A172 (cell line): ENCODE results near the gene MT1H. TPM values are rescaled to one million over a fixed set of nuclear protein-coding genes. Genes with fewer than 3 reads are reported as not detected.

Experiments used
- DNase-seq: peaks from one replicate; pipeline ENCODE4 v3.0.0-alpha.2; 2015; ENCODE audit warnings: low spot score
- total RNA-seq: library from RNA; depleted of rRNA; stranded (reverse); fragments of >200 nt; shearing (Covaris generic); gene quantifications from 2 replicates; pipeline ENCODE4 v1.2.3, GENCODE V29; 2014

MT1H gene
- total RNA-seq, 1 experiment from 2014 or later: not detected

DNA sequence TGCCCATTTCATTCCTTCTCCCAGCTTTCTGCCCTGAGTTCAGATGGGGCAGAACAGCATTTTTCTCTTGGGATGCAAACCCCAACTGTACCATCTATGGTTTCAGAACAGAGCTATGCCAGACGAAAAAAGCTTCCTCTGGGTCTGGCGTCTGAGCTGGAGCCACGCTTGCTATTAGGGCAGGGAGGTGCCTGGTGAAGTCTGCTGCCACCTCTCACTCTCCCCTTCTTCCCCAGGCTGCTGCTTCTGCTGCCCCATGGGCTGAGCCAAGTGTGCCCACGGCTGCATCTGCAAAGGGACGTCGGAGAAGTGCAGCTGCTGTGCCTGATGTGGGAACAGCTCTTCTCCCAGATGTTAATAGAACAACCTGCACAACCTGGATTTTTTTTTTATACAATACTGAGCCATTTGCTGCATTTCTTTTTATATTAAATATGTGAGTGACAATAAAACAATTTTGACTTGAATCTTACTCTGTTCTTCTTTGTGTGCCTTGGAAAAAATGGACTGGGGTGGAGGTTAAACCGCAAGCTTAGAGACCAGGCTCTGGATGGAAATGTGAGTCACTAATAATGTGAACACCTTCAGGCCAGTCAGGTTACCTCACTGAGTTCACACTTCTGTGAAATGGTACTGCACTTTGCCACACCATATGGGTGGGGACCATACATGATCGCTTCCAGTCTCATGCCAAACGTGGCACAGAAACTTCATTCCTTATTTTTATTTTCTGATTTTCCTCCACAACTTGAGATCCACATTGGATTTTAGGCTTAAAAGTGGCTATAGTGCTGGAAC is 32.8 kb upstream of the MT1H start:
- DNase-seq: no peak

DNA sequence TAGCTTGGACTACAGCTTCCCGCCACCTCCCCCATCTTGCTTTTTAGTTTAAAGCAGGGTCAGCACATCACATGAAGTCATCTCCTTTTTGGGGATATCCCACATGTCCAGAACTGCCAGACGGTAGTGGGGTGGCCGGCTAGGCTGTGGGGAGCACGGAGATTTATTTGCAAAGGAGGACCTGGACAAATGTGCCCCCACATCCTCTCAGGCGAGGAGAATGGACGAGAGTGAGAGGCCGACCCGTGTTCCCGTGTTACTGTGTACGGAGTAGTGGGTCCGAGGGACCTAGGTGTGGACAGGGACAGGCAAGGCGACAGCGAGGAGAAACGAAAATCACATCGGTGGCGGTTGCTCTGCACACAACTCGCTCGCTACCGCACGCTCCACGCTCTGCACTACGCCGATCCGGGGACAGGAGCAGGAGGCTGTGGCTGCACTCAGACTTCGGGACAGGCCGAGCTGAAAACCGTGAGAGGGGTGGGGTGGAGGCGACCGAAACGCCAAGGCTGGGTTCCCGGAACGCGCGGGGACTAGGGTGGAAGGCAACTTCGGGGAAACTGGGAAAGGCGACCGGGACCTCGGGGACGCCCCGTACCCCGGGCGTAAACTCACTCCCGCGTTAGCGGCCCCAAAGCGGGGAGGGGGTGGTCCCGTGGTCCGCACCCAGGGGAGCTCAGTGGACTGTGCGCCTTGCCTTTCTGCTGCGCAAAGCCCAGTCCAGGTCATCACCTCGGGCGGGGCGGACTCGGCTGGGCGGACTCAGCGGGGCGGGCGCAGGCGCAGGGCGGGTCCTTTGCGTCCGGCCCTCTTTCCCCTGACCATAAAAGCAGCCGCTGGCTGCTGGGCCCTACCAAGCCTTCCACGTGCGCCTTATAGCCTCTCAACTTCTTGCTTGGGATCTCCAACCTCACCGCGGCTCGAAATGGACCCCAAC is 31.5 kb upstream of the MT1H start, which contains the start of gene MT1A:
Gene MT1A, plus strand, starts transcription at position 853 of the 937 bp plus-strand sequence. Its CDS starts 73 bp downstream, at position 926.
- no peak for DNase-seq

DNA sequence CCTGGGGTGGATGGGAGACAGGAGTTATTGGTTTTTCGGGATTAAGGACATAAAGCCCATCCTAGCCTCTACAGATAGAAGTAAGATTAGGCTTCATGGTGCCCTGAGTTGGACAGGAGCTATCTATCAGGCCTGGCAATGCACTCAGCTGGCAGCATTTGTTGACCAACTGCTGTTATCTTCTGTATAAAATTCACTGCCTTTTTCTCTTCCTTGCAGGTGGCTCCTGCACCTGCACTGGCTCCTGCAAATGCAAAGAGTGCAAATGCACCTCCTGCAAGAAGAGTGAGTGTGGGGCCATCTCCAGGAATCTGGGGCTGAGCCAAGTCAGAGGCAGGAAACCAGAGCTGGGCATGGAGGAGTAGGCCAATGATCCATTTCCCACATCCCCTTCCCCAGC is 30.6 kb upstream of the MT1H start:
- no peak for DNase-seq

DNA sequence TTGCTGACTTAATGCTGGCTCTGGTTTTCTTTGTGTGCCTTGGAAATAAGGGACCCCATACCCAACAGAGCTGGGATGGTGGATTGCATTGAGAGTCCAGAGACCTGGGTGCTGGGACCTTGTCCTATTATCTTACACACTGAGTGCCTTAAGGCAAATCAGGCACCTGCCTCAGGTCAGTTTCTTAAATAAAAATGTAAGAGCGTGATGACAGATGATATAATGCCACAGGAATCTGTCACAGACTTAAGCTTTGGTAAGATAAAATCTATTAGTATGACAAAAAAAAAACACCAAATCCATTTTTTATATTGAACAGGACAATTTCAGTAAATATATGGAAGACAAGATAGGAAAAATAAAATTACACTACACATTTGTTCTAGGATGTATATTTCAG is 29.5 kb upstream of the MT1H start:
- no peak for DNase-seq

DNA sequence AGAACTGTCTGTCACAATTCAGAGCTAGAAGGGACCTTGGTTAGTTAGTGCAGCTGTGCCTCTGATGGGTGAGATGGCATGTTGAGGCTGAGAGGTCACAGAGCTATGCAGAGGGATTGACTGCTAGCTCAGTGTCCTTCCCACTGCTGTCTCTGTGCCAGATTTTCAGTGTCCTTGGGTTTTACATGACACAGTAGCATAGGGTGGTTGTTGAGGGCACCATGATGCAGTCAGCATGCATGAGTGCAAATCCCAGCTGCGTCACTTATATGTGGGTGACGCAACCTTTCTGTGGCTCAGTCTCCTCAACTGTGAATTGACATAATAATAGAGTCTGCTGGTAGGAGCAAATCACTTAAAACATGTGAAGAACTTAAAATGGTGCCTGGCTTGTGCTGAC is 28.4 kb upstream of the MT1H start:
- no peak for DNase-seq

DNA sequence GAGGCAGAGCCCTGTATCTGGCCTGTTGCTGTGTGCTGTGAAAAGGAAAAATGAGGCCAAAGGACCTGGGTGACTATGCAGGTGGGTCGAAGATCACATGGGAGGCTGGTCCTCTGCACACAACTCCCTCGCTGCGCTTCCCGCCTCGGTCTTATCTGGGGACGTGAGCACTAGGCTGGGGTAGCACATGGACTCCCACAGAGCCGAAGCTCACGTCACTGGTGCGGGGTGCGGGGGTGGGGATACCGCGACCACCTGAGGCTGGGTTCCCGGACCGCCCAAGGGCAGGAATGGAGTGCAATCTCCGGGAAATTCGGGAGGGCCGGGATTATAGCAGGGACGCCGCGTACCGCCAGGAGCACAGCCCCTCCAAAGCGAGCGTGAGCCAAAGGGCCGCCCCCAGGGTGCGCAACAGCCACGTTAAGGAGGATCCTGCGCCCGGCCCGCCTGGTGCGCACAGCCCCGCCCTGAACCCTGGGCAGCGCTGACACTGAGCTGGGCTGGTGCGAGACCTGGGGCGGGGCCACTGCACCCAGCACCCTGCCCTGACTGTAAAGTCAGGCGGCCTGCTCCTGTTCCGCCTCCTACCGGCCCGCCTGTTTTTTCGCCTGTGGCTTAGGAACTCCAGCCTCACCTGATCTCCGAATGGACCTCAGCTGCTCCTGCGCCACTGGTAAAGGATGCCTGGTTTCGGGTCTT is 26.4 kb upstream of the MT1H start:
- no peak for DNase-seq

DNA sequence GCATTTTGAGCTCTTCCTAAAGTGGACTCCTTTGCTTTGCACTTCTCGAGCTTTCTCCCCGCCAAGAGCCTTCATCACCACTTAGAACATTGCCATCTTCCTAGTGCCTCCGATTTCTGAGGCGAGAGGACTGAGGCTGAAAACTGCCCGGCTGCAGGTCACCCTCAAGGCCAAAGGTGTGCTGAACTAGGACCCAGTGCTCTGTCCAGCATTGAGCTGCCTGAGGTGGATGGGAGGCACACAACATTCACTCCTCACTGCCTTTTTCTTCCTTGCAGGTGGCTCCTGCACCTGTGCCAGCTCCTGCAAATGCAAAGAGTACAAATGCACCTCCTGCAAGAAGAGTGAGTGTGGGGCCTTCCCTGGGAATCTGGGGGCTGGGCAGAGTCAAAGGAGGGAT is 25.8 kb upstream of the MT1H start:
- DNase-seq: no peak

DNA sequence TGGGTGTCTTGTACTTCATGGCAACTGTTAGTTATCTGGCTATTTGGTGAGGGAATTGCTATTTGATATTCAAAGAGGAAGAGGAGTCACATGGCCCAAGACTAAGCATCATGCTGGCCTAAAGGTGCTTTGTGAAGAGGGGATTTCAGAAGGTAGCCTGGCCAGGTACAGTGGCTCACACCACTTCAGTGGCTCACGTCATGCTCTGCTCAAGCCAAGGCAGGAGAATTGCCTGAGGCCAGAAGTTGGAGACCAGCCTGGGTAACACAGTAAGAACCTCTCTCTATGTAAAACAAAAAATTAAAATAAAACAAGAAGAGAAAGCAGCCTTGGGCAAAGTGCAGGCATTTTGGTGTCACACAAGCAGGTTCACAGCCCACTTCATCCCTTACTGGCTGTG is 24.3 kb upstream of the MT1H start:
- no peak for DNase-seq

DNA sequence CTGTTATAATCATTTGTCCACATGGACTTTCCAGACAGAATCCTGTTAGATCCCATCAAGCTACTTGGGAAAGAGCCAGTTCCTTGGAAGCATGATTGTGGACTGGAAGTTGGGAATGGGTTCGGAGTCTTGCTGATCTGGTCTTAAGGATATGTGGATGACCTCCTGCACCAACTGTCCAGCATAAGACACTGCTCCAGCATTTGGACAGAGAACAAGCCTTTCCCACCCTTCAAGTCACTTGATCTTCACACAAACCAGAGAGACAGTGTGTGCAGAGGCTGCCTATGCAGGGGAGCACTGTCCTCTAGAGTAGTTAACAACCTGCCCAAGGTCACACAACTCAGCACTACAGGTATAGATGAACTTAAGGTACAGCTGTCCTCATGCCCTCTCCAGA is 23.8 kb upstream of the MT1H start:
- no peak for DNase-seq

DNA sequence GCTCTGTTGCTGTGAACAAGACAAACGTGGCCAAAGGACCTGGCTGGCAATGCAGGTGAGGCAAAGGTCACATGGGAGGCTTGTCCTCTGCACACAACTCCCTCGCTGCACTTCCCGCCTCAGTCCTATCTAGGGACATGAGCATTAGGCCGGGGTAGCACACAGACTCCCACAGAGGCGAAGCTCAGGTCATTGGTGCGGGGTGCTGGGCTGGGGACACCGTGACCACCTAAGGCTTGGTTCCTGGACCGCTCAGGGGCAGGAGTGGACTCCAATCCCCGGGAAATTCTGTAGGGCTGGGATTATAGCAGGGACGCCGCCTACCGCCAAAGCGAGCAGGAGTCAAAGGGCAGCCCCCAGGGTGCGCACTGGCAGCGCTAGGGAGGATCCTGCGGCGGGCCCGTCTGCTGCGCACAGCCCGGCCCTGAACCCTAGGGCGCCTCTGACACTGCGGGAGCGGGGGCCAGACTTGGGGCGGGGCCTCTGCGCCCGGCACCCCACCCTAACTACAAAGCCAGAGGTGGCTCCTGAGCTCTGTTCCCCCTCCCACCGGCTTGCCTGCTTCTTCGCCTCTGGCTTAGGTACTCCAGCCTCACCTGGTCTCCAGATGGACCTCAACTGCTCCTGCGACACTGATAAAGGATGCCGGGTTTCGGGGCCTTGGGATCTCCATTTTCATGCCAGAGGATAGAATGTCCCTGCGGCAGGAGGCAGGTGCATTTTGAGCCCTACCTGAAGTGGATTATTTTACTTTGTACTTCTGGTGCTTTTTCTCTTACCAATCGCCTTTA is 21.8 kb upstream of the MT1H start:
- no peak for DNase-seq

DNA sequence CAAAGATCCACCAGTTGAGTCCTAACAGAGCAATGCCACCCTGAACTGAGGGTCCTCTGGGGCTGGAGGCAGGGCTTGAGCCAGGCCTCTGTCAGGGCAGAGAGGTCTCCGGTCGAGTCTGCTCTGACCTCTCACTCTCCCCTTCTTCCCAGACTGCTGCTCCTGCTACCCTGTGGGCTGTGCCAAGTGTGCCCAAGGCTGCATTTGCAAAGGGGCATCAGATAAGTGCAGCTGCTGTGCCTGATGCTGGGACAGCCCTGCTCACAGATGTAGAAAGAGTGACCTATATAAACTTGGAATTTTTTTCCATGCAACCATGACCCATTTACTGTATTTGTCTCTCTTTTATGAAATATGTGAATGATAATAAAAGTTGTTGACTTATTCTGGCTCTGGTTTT is 20.3 kb upstream of the MT1H start:
- DNase-seq: no peak

DNA sequence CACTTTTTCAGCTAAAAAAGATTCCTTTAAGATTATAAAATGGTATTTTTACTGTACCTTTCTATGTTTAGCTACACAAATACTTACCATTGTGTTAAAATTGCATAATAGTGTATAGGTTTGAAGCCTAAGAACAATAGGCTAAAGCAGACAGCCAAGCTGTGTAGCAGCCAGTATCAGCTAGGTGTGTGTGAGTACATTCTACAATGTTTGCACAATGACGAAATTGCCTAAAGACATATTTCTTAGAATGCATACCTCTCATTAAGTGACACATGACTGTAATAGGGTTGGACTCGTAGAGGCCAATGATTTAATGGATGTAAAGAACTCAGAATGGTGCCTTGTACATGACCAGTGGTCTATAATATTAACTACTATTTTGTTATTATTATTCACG is 19.8 kb upstream of the MT1H start:
- DNase-seq: no peak

DNA sequence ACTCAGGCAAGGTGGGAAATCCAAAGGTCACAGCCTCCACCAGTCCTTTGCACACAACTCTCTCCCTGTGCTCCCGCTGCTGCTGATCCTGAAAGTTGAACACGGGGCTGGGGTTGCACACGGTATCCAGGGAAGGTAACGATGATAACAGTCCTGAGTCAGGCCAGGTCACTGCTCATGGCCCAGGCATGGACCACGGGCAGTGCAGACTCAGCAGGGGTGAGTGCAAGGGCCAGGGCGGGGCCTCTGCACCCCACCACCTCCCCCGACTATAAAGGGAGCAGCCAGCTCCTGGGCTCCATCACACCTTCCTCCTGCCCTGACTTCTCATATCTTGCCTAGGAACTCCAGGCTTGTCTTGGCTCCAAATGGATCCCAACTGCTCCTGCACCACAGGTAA is 18.0 kb upstream of the MT1H start, which contains the start of gene MT1B:
Gene MT1B, plus strand, starts transcription at position 301 of the 400 bp plus-strand sequence. Its CDS starts 68 bp downstream, at position 369.
- no peak for DNase-seq

DNA sequence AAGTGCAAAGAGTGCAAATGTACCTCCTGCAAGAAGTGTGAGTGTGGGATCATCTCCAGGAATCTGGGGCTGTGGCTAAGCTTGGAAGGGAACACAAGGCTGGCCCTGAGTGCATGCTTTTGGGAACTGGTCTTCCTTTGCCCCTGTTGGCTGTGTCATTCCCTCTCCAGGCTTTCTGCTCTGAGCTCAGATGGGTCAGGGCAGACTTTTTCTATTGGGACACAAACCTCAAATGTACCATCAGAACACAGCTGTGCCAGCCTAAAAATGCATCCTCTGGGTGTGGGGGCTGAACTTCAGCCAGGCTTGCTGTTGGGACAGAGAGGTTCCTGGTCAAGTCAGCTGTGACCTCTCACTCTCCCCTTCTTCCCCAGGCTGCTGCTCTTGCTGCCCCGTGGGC is 17.0 kb upstream of the MT1H start:
- DNase-seq: no peak

DNA sequence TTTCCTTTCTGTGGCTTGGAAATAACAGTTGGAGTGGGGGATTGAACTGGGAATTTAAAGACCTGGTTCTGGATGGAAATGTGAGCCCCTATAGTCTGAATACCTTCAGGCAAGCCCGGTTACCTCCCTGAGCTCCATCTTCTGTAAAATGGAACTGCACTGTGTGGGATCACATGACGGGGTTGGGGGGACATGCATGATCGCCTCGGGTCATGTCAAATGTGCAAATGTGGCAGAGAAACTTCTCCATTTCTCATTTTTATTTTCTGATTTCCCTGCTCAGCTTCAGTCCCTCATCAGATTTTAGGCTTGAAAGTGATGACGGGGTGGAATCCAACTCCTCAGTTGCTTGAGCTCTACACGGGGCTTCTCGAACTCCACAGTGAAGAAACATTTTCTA is 16.4 kb upstream of the MT1H start:
- no peak for DNase-seq

DNA sequence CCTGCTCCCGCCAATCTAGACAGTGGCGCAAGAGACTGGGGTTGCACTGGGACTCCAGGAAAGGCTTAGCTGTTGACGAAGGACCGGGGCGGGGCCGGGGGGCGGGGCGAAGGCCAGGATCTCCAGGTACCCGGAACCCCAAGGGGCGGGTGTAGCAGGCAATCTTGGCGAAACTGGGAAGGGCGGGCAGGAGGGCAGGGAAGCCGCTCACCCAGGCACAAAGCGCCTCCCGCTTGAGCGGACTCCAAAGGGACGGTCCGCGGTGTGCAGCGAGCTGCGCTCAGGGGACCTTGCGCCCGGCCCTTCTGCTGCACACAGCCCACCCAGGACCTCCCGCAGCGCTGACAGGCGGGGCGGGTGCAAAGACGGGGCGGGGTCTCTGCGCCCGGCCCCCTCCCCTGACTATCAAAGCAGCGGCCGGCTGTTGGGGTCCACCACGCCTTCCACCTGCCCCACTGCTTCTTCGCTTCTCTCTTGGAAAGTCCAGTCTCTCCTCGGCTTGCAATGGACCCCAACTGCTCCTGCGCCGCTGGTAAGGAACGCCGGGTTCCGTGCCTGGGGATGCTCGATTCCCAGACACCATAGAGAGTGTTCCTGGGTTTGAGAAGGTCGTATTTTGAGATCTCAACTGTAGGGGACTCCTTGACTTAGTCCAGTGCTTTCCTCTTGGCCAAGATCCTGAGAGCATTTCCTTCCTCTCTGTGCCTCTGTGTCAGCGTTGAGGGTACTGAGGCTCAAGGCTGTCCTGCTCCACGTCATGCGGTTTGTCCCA is 11.9 kb upstream of the MT1H start, which contains the start of gene MT1F:
Gene MT1F, plus strand, starts transcription at position 405 of the 772 bp plus-strand sequence. Its CDS starts 100 bp downstream, at position 505.
- DNase-seq: no peak

DNA sequence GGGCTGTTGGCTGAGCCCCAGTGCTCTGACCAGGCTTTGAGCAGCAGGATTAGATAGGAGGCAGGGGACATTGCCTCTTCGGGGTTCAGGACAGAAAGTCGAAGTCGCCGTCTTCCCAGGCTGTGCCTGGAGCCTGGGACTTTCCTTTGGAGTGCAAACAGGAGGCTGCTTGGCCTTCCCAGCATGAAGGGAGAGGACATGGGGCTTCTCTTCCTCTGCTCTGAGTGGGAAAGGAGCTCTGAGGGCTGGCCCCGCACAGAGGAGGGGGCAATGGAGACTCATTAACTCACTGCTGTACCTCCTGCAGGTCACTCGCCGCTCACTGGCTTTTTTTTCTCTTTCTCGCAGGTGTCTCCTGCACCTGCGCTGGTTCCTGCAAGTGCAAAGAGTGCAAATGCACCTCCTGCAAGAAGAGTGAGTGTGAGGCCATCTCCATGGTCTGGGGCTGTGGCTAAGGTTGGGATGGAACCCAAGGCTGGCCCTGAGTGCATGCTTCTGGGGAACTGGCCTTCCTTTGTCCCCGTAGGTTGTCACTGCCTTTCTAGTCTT is 11.2 kb upstream of the MT1H start:
- no peak for DNase-seq

DNA sequence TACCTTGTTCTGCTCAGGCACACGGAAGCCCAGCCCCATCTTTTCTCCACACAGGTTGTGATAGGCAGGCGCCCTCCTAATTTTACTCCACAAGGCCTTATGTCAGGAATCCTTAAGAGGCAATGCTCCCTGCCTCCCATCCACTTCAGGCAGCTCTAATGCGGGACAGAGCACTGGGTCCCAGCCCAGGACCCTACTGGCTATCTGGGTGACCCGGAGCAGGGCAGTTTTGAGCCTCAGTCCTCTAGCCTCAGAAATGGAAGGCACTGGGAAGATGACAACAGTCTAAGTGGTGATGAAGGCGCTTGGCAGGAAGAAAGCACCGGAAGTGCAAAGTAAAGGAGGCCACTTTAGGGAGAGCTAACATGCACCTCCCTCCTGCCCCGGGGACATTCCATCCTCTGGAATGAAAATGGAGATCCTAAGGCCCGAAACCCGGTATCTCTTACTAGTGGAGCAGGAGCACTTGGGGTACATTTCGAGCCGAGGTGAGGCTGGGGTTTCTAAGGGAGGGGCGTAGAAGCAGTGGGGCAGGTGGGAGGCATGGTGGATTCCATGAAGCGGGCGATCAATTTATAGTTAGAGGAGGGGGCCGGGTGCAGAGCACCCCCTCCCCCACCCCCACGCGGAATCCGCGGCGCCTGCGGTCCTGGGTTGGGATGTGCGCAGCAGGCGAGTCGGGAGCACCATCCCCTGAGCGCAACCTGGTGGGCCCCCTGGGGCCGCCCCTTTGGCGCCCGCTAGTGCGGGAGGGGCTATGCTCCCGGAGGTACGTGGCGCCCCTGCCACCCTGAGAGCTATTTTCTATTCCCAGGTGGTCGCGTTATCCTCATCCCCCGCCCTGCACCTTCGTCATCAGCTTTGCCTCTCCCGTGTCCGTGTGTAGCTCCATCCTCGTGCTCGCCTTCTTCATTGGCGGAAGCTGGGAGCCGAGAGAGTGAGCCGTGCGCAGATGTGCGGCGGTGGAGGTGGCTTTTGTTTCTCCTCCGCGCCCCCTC is 7.0 kb upstream of the MT1H start:
- DNase-seq: no peak

DNA sequence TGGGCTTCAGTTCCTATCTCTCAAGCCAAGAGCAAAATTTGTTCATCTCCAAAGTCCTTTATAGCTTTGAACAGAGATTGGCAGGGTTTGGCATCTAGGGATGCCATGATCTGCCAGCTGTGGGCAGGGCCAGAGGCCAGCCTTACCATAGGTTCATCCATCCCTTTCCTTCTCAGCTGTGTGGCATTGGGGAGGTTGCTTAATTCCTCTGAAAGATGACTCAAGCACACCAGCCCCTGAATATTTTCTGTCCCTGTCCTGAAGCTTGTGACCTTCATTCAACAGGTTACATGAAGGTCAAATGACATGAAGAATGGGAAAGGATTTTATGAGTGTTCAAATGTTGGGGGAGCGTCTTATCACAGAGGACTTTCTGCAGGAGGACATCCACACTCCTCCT is 5.1 kb upstream of the MT1H start:
- DNase-seq: no peak
